Renal pelvis (tissue), 4 donors: Measurements from ENCODE around the gene TSPEAR. TPM values are rescaled to one million over a fixed set of nuclear protein-coding genes. Genes with fewer than 3 reads are reported as not detected.

ENCODE experiments used
- DNase-seq: peaks from one replicate; pipeline ENCODE4 v3.0.0-alpha.2; 2013
- polyA plus RNA-seq, 3 donors: library from polyadenylated mRNA; unstranded; fragments of 120-200 nt; gene quantifications; one replicate each; pipeline ENCODE4 v1.2.1, GENCODE V29; 2013; ENCODE audit not compliant: insufficient read length in 3 of 3

TSPEAR gene
- polyA plus RNA-seq, 3 donors = 0.95 to 1.1 (median 1.0) TPM

GRCh38 chr21:44527983-44528633 lies 183.3 kb downstream of the TSPEAR start:
- no peak for DNase-seq

- no peak for DNase-seq
These were observed 184.0 kb downstream of the TSPEAR start for GRCh38 chr21:44527156-44527982.

DNA sequence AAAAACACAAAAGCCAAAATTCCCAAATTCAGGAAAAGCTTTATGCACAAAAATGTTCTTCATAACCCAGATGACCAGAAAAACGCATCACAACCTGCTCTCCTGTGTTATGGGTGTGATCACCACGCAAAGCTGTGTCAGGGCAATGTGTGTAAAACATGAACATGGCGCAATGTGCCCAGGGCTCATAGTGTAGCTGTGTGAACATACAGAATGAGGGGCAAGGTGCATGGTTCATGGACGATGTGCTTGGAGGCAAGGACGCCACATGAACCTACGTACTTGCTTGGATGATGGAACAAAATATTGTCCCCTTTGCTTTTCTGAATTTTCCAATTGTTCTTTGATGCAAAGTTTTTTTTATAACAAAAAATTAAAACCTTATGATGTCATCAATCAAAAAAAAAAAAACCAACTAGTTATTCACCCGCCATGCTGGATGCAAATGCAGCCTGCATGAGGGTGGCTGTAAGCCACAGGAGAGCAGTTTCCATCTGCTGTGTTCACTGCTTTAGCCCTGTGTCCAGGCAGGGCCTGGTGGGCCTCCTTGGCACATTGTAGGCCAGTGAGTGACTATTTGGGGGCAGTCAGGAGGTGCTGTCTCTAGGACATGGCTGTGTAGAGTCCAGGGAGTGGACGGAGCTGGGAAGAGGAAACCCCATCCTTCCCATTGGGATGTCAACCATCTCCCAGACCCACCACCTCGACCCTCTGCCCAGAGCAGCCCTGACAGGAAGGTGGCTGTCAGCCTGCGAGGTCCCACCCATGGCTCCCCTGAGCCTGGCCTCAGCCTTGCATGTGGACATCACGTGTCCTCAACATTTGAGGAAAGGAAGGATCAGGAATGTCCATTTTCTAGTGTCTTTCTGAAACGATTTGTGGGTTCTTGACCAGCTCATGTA lies 185.0 kb downstream of the TSPEAR start:
- no peak for DNase-seq

- no peak for DNase-seq
These were observed 185.8 kb downstream of the TSPEAR start for GRCh38 chr21:44525391-44526095.

- no peak for DNase-seq
These were observed 186.7 kb downstream of the TSPEAR start for GRCh38 chr21:44524414-44525371.

DNA sequence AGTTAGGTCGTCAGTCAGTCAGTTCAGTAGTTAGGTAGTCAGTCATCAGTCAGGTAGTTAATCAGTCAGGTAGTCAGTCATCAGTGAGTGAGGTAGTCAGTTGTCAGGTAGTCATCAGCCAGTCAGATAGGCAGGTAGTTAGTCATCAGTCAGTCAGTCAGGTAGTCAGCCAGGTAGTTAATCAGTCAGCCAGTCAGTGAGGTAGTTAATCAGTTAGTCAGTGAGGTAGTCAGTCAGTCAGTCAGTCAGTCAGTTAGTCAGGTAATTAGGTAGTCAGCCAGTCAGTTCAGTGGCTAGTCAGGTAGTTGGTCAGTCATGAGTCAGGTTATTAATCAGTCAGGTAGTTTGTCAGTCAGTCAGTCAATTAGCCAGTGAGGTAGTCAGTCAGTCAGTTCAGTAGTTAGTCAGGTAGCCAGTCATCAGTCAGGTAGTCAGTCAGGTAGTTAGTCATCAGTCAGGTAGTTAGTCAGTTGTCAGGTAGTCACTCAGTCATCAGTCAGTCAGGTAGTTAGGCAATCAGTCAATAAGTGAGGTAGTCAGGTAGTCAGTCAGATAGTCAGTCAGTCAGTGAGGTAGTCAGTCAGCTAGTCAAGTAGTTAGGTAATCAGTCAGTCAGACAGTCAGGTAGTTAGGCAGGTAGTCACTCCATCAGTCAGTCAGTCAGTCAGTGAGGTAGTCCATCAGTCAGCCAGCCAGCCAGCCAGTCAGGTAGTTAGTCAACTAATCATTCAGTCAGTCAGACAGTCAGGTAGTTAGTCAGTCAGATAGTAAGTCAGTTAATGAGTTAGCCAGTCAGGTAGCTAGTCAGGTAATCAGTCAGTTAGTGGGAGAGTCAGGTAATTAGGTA lies 187.6 kb downstream of the TSPEAR start:
- DNase-seq = no peak

DNA sequence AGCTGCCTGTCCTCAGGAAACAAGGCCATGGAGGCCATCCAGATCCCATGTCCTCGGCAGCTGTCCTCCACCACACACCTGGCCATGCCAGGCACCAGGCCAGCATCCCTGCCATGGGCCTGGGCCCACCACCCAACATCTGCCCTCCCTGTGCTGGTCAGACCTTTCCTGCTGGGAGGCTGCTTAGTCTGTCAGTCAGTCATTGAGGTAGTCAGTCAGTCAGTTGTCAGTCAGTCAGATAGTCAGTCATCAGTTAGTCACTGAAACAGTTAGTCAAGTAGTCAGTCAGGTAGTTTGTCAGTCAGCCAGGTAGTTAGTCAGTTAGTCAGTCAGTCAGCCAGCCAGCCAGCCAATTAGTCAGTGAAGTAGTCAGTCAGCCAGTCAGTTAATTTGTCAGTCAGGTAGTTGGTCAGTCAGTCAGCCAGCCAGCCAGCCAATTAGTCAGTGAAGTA lies 188.6 kb downstream of the TSPEAR start:
- DNase-seq = no peak

GRCh38 chr21:44521928-44522752 lies 189.2 kb downstream of the TSPEAR start:
- no peak for DNase-seq

- no peak for DNase-seq
These were observed 190.0 kb downstream of the TSPEAR start for GRCh38 chr21:44521301-44521927.

GRCh38 chr21:44520326-44521300 lies 190.8 kb downstream of the TSPEAR start:
- no peak for DNase-seq

GRCh38 chr21:44519346-44520325 lies 191.7 kb downstream of the TSPEAR start:
- no peak for DNase-seq

DNA sequence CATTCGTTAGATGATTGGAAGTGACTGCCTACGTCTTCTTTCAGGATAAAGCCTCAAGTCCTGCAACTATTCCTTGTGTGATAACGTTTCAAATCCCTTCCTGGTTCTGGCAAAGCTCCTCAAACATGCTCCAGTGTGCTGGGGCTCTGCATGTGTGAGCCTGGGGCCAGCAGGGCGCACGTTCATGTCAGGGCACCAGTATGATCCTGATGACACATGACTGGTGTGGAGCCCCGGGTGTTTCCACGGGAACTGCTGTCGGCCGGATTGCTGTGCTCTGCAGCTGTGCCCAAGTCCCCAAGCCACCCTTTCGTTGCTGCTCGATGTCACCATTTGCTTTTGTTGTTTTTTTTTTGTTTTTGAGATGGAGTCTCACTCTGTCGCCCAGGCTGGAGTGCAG lies 192.7 kb downstream of the TSPEAR start:
- no peak for DNase-seq

GRCh38 chr21:44517175-44517899 lies 194.0 kb downstream of the TSPEAR start:
- no peak for DNase-seq

GRCh38 chr21:44516828-44517174 lies 194.6 kb downstream of the TSPEAR start:
- no peak for DNase-seq

DNA sequence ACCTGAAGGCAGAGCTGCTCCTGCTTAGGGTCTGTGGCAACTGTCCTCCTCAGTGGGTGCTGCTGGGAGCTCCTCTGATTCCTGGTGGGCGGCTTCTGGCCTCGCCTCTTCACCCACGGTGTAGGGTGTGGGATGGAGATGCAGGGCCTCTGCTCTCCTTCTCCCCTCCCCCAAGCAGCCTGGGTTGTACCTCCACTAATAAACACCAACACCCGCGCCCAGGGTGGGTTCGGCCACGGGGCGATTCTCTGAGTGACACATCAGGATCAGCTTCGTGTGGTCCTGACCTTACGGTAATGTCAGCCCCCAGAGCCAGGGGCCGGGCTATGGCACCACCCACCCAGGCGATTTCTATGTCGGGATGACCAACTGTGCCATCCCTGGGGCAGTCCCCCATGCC lies 195.0 kb downstream of the TSPEAR start:
- DNase-seq = no peak
